ENCODE measurements around the gene DDX6. TPM values are rescaled to one million over a fixed set of nuclear protein-coding genes. Genes with fewer than 3 reads are reported as not detected.
"Not testable (repeated sequence)": the region's sequence is repeated elsewhere in the genome, so short reads cannot be mapped to it uniquely, and the experiment has no call there.

DDX6 gene
- total RNA-seq, 1 donor from 2014 or later, result 131 TPM

DNA sequence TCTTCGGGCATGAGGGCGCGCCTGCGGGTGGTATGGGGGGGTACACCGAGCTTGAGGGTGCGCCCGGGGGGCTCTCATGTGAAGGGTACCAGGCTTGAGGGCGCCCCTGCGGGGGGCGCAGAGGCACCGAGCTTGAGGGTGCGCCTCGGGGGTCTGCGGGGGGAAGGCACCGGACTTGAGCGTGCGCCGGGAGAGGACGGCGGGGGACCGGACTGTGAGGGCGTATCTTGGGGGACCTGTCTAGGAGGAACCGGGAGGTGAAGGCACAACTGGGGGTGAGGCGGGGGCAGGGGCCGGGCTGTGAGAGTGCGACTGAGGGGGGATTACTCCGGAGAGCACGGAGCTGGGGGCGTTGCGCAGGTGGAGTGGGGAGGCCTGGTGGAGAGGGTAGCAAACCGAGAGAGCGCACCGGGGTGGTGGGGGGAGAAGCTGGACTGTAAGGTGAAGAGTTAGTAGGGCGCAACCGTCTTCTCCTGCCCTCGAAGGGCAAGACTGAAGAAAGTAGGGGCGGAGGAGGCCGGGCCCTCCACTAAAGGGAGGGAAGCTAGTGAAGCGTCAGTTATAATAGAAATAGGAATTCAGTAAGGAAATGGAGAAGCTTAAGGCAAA, 1.1 kb upstream of the DDX6 start:
- DNase-seq, result peak; percentile 39

DNA sequence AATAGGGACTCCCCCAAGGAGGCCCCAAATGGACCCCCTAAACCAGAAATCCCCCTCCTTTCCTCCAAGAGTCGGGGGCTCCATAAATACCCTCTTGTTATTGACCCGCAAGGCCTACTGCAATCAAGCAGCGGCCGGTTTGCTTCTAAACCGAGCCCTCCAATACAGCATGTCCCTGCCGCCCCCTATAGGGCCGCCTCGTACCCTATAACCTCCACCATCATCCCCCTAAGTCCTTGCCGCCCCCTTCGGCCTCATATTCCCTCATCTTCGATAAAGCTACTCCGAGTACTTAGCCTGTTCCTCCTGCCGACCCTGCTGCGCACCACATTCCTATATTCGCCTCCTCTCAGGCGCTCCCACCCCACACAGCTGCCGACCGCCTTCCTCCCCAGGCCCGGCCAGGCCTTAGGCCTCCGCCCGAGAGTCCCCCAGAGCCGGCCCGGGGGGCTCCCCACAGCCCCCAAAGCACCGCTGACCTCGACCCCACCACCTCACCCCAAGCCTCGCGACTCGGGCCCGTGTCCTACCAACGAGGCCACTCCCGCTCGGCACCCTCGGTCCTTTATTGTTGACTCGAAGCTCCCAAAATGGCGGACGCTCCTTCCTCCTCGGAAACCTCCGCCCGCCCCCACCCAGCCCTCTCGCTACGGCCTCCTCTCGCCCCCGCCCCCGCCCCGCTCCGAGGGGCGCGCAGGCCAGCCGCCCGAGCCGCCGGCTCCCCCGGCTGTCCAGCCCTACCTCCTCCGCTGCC, 430 bp downstream of the DDX6 start:
- DNase-seq, result peak; percentile 75

DNA sequence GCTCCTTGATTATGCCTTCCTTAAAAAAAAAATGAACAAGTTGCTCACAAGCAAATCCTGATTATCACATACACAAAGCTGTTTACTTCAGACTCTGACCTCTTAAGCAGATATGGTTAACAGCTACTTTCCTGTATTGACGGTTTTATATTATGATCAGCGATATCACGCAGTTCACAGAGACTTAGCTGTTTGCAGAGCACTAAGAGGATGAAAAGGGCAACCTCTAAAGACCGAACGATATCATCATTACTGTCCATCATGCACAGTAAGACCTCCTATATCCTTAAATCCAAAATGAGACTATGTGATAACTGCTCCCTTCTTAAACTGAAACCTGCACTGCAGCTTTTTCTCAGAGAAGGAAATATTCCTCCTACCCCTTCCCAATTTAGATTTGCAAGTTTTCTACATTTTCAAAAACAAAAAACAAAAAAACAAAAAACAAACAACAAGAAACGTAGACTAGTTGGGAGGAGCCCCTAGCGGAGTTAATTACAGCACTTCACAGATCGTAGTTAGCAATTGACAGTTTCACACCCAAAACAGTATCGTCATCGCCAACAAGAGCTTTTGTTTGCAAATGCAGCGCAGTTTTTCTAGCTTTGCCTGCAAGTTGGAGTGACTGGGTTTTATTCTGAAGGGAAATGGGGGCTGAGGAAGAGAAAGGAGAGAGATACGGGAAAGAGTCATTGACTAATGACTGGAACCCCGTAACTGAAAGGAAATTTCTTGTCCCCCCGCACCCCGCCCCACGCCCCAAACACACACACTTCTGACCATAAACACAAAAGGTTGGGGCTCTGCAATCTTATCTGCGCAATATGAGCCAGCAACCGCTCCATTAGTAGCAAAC, 1.2 kb downstream of the DDX6 start:
- DNase-seq, result peak; percentile 67

DNA sequence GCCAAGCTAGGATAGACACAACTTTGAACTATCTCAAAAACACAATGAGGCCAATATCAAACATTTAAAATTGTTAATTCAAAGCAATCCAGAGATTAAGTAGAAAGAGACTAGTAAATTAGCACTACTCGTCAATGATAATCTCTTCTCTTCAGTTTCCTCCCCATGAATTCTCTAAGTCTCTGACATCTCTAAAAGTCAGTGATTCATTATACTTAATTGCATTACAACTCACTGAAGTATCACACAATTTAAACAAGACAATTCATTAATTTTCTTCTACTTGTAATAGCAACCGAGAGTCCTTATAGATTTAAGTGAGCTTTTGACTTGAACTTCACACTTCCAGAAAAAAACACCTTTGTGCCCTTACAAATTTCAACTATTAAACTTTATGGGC, 4.3 kb downstream of the DDX6 start:
- no peak for DNase-seq

DNA sequence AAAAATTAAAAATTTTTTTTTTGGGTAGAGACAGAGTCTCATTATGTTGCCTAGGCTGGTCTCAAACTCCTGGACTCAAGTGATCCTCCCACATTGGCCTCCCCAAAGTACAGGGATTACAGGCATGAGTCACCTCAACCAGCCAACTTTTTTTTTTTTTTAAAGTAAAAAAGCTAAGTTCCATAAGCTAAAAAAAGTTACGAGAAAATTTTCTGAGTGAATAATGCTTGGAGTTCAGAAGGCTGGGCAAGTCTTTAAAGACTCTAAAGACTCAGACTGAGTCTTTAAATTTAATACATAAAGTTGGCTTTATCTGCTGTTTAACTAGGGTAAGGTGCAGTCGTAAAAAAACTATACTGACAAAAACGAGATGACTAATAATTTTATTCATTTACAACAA, 5.6 kb downstream of the DDX6 start:
- no peak for DNase-seq

DNA sequence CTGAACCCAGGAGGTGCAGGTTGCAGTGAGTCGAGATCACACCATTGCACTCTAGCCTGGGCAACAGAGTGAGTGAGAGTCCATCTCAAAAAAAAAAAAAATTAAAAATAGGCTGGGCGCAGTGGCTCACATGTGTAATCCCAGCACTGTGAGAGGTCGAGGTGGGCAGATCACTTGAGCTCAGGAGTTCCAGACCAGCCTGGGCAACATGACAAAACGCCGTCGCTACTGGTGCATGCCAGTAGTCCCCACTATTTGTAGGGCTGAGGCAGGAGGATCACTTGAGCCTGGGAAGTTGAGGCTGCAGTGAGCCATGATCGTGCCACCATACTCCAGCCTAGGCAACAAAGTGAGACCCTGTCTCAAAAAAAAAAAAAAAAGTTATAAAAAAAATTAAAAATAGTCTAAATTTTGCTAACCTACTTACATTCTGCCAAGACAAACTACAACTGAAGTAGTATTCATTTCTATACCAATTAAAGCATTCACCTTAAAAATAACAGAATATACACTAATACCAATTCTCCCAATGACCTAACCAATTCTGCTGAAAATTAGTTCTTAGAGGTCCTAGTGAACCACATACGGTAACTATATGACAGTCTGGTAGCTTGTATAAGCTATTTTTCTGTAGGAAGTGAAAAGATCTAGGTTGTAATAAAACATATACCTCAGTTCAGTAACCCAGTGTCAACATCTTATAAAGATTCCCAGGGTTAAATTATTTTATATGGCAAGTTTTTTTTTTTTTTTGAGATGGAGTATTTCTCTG, 7.1 kb downstream of the DDX6 start:
- no peak for DNase-seq

DNA sequence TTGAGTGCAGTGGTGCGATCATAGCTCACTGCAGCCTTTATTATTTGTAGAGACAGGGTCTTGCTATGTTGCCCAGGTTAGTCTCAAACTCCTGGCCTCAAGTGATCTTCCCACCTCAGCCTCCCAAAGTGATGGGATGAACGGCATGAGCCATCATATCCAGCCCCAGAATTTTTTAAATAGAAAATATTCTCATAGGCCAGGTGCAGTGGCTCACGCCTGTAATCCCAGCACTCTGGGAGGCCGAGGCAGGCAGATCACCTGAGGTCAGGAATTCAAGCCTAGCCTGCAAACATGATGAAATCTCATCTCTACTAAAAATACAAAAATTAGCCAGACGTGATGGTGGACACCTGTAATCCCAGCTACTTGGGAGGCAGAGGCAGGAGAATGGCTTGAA, 7.6 kb downstream of the DDX6 start:
- not testable (repeated sequence) for DNase-seq

DNA sequence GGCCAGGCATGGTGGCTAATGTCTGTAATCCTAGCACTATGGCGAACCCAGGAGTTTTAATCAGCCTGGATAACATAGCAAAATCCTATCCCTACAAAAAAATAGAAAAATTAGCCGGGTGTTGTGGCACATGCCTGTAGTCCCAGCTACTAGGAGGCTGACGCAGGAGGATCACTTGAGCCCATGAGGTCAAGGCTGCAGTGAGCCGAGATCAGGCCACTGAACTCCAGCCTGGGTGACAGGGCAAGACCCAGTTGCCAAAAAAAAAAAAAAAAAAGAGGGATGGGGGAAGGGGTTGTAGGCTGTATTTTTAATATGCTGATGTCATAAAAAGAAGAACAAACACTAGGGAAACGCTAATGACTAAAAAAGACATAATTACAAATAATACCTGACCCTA, 12.1 kb downstream of the DDX6 start:
- no peak for DNase-seq

DNA sequence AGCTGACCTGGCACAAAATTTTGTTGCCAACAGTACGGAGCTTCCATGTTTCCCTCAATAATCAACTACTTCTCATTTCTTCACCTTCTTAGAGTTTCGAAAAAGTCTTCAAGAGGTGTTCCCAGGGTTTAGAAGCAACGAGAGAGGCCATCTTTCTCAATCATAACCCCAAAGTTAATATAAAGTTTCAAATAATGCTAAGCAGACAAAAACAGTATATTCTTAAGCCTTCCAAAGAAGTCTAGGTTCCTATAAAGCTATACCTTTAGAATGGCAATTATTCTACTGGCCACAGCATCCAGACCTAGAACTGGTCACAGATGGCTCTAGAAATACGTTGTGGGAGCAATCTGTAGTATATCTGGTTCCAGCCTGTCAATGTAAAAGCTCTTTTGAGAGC, 16.9 kb downstream of the DDX6 start:
- DNase-seq, result no peak

DNA sequence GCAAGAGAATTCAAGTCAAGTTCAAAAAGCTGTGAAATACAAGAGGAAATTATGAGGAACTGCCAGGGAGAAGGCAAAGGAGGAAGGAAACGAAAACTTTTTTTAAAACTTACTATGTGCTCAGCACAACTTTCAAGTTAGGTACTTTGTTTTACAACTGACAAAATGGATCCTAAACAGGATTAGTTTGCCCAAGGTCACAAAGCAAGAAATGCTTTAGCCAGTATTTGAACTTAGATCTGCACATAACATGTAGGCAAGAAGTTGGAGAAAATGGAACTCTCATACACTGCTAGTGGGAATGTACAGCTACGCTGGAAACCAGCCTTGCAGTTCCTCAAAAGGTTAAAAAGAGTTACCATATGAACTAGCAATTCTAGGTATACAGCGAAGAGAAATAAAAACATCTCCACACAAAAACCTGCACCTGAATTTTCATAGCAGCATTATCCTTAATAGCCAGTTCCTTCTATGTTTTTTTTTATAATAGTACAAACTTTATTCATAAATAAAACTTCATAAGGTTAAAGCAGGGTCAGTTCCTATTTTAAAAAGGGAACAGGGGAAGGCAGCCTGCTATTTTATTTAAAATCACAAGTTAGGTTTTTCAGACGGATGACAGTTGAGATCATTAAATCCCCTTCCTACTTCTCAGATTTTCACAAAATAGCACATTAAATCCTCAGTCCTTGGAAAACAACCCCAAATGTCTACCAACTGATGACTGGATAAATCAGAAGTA, 19.2 kb downstream of the DDX6 start:
- peak; percentile 13 for DNase-seq

DNA sequence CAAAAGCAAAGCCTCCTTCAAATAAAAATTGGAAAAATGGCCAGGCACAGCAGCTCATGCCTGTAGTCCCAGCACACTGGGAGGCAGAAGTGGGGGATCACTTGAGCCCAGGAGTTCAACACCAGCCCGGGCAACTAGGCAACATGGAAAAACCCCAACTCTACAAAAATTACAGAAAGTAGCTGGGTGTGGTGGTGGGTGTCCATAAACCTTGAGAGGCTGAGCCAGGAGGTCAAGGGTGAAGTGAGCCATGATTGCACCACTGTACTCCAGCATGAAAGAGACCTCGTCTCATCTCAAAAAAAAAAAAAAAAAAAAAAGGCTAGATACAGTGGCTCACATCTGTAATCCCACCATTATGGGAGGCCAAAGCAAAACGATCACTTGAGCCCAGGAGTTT, 22.3 kb downstream of the DDX6 start:
- no peak for DNase-seq

DNA sequence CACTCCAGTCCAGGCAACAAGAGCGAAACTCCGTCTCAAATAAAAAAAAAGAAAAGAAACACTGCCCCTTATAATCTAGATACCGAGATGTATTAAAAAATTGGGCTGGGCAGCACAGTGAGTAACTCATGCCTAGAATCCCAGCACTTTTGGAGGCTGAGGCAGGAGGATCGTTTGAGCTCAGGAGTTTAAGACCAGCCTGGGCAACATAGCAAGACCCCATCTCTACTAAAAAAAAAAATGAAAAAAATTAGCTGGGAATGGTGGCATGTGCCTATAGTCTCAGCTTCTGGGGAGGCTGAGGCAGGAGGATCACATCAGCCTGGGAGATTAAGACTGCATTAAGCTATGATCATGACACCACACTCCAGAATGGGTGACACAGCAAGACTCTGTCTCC, 24.9 kb downstream of the DDX6 start:
- no peak for DNase-seq

DNA sequence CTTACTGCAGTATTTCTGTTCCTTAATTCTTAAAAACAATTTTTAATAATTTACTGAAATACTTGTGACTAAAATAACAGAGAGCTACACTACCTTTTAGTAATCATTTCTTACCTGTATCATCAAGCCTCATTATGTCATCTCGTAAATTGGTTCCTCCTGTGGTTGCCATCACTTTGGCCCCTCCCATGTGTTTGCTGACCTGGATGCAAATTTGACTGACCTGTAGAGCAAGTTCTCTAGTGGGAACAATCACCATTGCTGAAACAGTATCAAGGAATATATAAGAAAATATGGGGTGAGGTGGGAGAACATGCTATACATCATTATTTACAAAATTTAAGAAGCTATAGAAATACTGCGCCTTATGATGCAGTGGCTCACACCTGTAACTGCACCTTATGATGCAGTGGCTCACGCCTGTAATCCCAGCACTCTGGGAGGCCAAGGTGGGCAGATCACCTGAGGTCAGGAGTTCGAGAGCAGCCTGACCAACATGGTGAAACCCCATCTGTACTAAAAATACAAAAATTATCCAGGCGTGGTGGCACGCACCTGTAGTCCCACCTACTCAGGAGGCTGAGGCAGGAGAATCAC, 25.8 kb downstream of the DDX6 start:
- DNase-seq, result not testable (repeated sequence)

DNA sequence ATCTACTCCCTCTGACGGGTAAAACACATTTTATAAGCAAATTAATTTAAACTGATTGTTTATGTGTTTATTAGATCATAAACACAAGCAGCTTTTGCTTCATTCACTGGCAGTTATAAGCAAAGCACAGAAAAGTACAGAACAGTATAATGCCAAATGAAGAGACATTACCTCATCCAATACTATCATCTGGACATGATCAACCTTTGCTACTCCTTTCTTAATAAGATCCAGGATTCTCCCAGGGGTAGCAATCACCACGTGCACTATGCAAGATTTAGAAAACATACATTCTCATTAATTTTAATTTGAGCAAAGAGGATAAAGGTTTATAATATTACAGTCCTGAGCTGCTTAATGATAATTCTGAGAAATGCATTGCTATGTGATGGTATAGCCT, 27.9 kb downstream of the DDX6 start:
- DNase-seq, result no peak

DNA sequence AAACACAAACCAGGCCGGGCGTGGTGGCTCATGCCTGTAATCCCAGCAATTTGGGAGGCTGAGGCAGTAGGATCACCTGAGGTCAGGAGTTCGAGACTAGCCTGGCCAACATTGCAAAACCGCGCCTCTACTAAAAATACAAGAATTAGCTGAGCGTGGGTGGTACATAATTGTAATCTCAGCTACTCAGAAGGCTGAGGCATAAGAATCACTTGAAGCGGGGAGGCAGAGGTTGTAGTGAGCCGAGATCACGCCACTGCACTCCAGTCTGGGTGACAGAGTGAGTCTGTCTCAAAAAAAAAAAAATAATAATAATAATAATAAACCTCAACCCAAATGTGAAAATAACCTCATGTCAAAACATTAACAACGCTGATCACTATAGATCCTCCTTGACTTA, 29.0 kb downstream of the DDX6 start:
- DNase-seq, result not testable (repeated sequence)

DNA sequence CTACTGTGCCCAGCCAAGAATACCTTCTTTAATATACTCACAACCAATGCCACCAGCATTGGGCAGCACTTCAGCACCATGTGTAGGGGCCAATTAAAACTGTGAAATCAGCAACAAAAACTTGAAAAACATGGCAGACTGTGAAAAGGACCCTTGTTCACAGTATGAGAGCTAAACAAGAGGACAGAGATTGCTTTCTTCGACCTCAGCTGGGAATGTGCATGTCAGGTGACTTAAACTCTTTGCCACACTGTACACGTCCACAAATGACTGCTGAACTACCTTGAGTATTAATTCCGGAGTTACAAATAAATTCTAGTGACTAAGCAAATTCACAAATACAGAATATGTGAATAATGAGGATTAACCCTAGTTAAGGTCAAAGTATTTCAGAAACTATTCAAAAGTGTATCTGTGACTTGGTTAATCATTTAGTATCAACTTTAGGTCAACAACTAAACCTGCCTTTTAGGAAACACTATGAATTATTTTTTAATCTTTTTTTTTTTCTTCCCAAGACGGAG, 33.0 kb downstream of the DDX6 start:
- no peak for DNase-seq

DNA sequence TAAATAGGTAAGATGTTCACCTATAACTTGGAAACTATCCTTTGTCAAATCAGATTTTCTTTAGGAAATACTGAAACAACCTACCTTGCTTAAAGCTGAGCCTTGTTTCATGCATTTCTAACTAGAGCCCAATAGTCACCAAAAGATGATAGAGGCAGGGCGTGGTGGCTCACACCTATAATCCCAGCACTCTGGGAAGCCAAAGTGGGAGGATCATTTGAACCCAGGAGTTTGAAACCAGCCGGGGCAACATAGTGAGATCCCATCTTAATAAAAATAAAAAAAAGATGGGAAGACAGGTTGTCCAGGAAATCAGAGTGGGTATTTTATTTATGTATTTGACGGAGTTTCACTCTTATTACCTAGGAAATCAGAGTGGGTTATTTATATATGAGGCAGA, 38.3 kb downstream of the DDX6 start:
- no peak for DNase-seq

DNA sequence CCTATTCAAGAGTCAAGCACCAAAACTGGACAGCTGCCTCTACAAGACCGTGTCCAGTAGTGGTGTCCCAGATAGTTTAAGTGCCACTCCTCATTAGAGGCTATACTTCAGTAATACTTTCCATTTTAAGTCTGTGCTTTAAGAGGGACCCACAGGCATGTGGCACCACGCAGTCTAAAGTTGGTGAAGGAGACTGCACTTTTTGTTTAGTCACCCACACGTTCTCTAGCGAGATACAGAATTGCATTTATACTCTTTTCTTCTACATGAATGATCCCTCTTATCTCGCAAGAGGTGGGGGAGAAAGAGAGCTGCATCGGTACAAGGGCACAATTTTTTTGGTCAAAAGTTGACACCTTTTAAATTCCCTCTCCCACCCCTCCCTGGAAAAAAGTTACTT, 41.5 kb downstream of the DDX6 start:
- no peak for DNase-seq

DNA sequence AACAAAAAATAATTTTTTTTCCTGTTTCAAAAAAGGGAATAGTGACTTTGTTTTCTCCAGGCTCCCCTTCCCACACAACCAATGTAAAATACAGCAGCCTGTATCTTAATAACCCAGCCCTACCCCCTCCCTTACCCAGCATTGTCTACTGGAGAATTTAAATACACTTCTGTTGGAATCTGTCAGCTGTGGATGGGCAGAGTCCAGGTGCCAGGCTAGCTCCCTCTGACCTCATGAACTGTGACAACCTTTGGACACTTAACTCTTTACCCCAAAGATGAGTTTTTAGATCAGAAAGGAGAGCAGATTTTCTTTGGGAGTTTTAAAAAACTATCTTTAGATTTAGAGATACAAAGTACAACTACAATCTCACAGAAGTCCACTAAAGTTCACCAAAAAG, 42.9 kb downstream of the DDX6 start:
- DNase-seq, result no peak

DNA sequence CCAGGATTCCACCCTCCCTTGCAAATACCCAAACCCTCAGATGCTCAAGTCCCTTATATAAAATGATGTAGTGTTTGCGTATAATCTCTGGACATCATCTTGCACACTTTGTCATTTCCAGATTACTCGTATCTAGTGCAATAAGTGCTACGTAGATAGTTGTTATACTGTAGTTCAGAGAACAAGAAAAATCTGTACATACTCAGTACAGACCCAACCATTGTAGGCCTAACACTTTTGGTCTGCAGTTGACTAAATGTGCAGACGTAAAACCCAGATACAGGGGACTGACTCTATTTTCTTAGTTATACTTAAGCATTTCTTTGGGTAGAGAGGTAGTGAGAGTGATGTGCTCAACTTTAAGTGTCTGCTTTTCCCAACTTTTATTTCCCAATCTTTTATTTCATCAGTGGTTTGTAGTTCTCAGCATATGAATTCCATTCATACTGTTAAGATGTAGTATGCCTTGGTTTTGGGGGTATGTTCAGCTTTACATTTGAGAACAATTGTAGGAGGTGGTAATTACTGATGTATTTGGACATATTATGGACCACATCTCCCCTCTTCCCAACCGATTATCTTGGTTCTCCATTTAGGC, 43.9 kb downstream of the DDX6 start:
- no peak for DNase-seq

DNA sequence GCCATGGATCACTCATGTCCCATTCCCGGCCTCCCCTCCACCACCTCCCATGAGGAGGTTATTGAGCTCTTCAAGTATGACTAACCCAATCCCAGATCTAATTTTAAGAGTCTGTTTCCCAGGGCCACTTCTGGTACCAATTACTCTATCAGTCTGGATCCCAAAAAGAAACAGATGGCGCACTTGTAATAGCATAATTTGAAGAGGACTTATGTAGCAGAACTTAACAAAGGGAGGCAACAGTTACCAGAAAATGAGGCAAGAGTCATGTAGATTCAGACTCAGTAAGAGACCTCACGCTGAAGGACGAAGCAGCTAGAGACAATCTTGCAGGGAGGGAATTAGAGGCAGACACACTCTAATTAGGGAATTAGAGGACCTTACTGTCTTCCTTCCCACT, 46.9 kb downstream of the DDX6 start:
- no peak for DNase-seq
